ENCODE measurements around the gene FGFBP1. TPM values are rescaled to one million over a fixed set of nuclear protein-coding genes. Genes with fewer than 3 reads are reported as not detected.

The FGFBP1 gene
- total and polyA plus RNA-seq, 9 of the 15 experiments (the other 6 are each of a cell fraction or from before 2014, with no cell fraction given), result not detected

DNA sequence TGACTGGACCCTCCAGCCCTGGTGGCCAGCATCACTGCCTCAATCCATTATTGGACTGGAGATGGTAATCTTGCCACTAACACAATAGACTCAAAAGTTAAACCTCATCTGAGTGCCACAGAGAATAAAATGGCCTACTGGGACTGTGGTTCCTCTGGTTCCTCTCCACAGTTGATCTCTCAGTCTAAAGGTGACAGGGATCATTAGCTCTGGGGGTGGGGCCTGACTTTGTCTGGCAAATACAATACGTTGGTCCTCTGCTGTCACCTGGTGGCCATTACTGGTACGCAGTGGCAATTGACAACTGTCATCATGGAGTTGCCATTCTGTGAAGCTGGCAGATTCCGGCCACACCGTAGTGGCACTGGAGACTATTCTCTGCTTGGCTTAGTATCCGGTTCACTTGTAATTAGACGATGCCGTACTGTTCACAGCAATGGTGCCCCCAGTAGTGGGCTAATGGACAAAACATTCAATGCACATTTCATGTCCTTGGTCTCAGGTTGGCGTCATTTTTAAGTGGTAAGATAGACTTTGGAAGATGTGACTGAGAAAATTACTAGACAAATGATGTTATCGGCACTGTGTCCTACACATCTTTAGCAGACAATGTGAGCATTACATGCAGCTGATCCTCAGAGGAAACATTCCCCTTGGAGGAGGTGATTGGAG lies 17.8 kb upstream of the FGFBP1 start (continued):
- TF ChIP-seq, protein P1, sequence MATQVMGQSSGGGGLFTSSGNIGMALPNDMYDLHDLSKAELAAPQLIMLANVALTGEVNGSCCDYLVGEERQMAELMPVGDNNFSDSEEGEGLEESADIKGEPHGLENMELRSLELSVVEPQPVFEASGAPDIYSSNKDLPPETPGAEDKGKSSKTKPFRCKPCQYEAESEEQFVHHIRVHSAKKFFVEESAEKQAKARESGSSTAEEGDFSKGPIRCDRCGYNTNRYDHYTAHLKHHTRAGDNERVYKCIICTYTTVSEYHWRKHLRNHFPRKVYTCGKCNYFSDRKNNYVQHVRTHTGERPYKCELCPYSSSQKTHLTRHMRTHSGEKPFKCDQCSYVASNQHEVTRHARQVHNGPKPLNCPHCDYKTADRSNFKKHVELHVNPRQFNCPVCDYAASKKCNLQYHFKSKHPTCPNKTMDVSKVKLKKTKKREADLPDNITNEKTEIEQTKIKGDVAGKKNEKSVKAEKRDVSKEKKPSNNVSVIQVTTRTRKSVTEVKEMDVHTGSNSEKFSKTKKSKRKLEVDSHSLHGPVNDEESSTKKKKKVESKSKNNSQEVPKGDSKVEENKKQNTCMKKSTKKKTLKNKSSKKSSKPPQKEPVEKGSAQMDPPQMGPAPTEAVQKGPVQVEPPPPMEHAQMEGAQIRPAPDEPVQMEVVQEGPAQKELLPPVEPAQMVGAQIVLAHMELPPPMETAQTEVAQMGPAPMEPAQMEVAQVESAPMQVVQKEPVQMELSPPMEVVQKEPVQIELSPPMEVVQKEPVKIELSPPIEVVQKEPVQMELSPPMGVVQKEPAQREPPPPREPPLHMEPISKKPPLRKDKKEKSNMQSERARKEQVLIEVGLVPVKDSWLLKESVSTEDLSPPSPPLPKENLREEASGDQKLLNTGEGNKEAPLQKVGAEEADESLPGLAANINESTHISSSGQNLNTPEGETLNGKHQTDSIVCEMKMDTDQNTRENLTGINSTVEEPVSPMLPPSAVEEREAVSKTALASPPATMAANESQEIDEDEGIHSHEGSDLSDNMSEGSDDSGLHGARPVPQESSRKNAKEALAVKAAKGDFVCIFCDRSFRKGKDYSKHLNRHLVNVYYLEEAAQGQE (IDR thresholded peaks at IDR 0.05; ENCODE audit: borderline replicate concordance), result peak; percentile 88
- TF ChIP-seq, protein P1 (CRISPR knock-in tag; IDR thresholded peaks at IDR 0.05; ENCODE audit: low read depth), result no peak
- peak; percentile 94 for TF ChIP-seq SMC3 (conservative IDR thresholded peaks at IDR 0.05; ENCODE audit: insufficient read depth, low read depth, low read length)
